ENCODE measurements around the gene SYCP2.

Gene SYCP2

DNA sequence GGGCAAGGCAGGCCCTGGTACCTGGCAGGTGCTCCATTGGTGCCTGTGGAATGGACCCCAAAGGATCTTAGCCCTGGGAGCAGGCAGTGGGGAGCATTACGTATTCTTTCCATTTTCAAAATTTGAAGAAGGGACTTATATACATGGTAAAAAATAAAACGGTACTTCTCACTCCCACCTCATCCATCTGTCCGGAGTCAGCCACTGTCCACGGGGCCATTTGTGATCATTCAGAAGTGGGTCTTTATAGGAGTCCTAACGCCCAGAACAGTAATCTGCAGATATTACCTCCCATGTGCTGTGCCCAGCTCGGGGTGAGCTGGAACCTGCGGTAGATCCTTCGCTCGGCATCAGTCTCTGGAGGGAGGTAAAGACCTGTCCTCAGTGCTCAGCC is 110.4 kb downstream of the SYCP2 start:
- in situ Hi-C loops (cut with MboI; ENCODE audit: low sequenced_read_pairs), result no loop called here

- in situ Hi-C loops (cut with MboI; ENCODE audit: low sequenced_read_pairs), result no loop called here
Observed at GRCh38 chr20:59822291-59823029, 111.0 kb downstream of the SYCP2 start.

GRCh38 chr20:59821788-59822187 is 111.6 kb downstream of the SYCP2 start:
- in situ Hi-C loops (cut with MboI; ENCODE audit: low sequenced_read_pairs), result no loop called here

GRCh38 chr20:59821201-59821600 is 112.2 kb downstream of the SYCP2 start:
- in situ Hi-C loops (cut with MboI; ENCODE audit: low sequenced_read_pairs), result no loop called here

DNA sequence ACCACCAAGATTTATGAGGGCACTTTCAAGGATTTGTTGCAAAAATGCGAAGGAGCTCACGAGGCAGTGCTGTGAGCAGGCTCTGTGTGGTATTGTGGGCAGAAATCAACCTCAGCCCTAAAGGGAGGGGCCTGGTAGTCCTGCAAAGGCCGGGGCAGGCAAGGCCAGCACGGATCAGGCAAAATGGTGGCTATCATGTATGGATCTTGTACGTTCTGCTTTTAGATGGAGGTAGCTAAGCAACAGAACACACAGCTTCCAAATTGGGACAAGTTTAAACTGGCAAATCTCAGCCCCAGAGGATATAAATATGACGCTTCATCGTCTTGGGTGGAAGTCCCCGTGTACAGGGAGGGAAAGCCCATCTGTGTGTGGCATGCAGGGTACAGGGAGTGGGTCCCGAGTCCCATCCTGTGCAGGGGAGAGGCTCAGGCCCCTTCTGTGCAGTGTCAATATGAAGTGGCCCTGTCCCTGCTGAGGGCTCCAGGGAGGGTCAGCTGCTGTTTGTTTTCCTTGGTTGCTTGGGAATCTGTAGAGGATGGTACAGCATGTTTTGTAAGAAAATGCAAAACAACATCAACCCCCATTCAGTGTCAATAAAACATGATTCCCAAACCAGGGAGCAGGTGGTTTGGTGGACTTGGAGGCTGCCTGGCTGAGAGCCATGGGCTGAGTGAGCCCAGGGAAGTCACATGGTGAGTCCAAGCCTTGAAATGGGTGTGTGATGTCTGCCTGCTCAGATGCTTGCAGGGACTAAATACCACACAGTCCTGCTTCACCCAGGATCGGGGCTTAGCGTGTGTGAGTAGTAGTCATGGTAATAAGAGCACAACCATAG is 113.0 kb downstream of the SYCP2 start:
- in situ Hi-C loops (cut with MboI; ENCODE audit: low sequenced_read_pairs), result no loop called here

GRCh38 chr20:59819496-59820203 is 113.8 kb downstream of the SYCP2 start:
- in situ Hi-C loops (cut with MboI; ENCODE audit: low sequenced_read_pairs), result no loop called here

DNA sequence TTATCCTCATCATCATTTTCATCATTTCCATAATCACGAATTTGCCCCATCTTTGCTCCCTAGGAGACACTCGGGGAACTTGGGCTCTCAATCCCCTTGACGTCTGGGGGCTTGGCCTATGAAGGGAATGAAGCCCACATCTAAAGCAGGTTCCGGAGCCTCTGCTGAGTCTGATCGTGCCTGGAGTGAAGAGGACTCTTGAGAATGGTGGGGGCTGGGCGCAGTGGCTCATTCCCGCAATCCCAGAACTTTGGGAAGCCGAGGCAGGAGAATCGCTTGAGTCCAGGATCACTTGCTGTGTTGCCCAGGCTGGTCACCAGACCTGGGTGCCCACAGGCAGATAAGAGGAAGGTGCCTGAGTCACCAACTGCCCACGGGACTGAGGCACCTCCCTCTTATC is 114.5 kb downstream of the SYCP2 start:
- in situ Hi-C loops (cut with MboI; ENCODE audit: low sequenced_read_pairs), result no loop called here

DNA sequence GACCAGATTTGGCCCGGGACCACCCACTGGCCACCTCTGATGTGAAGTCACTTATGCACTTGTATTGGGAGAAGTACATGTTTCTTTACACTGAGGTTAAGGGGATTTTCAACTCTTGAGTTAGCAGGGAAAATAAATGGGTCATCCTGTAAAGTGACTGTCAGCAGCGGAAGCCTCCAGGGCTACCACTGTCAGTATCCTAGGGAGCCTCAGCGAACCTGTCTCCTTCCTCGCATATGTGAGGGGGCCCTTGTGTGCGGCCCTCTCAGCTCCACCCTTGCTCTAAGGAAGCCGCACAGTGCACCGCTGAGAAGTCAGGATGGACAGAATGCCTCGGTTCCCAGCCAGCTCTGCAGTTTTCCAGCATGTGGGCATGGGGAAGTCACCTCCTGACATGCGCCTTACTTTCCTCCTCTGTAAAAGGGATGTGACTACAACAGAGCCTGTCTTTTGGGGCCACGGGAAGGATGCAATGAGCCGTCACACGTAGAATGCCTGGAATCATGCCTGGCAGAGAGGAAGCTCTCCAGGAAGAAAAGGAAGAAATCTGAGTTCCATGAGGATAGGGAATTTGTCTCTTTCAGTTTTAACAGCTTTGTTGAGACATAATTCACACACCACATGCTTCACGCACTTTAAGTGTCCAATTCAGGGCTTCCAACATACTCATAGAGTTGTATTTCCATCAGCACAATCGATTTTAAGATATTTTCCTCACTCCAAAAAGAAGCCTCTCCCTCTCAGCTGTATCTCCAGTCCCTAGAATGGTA is 115.4 kb downstream of the SYCP2 start:
- in situ Hi-C loops (cut with MboI; ENCODE audit: low sequenced_read_pairs), result no loop called here

DNA sequence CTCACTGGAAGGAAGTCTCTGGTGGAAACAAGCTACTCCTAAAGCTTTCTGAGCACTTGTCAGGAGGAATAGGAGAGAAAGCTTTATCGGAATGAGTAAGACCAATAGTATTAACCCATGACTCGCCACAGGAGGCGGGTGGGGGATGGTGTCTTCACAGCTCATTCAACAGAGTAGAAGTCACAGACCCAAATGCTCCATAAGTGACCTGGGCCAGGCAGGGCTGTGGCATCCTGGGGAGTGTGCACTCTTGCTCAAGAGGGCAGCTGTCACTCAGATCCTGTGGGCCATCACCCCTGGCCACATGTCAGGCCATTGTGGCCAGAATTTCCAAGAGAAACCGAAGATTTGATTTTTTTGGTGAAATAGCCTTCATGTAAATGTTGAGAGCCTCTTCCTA is 116.0 kb downstream of the SYCP2 start:
- in situ Hi-C loops (cut with MboI; ENCODE audit: low sequenced_read_pairs), result no loop called here

- in situ Hi-C loops (cut with MboI; ENCODE audit: low sequenced_read_pairs), result no loop called here
Observed at GRCh38 chr20:59816146-59816738, 117.2 kb downstream of the SYCP2 start.

DNA sequence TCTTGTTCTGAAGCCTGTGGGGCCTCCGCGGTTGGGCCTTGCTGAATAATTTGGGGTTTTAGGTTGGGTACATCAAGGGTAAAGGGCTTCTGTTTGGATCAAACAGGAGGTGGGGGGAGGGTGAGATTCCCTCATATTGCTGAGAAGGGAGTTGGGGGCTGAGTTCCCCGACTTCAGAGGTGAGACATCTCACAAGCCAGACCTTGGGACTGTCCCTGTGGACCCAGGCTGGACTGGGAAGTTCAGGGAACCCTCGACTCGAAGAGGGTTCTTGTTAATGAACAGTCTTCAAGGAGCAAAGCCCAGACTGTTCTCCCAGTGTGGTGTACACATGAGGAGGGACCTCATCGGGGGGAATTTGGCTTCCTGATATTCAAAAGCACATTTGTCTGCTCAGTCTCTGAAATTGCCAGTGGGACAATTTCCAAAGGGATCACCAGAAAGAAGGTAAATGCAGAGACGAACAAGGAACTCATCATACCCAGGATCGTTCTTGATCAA is 118.5 kb downstream of the SYCP2 start:
- in situ Hi-C loops (cut with MboI; ENCODE audit: low sequenced_read_pairs), result no loop called here

- in situ Hi-C loops (cut with MboI; ENCODE audit: low sequenced_read_pairs), result no loop called here
Observed at GRCh38 chr20:59813948-59814839, 119.2 kb downstream of the SYCP2 start.
